Sciatic nerve (tissue), 2 donors: ENCODE measurements around the gene TSC2. TPM values are rescaled to one million over a fixed set of nuclear protein-coding genes. Genes with fewer than 3 reads are reported as not detected.

Experiments
- ATAC-seq: fragments of 200-7000 bp; cut with Tn5 transposase; one replicate; pipeline ENCODE4 v1.9.1; 2020; ENCODE audit warnings: mild to moderate bottlenecking, moderate library complexity
- DNase-seq: peaks from one replicate; pipeline ENCODE4 v3.0.0-alpha.2; 2020; ENCODE audit warnings: low spot score
- intact Hi-C: fragments of 100-400 bp; cut with DNase I; formaldehyde crosslinking; loops from one replicate; pipeline ENCODE4 v1.14.2; 2022
- total RNA-seq: library from RNA; stranded (reverse); fragmentation: NEBNext Ultra II Directional; extraction: Animal tissue kit (Norgen Biotek cat#: 25700); gene quantifications from one replicate; pipeline ENCODE4 v1.2.1, GENCODE V29; 2021
- donor health status: DM: no; HTN: no; CAD: no.
- donor health status: DM: no; HTN: no; CAD: no.

Gene TSC2
- total RNA-seq, 1 donor from 2014 or later: 156 TPM

GRCh38 chr16:2038382-2039231 lies 9.2 kb upstream of the TSC2 start:
- ATAC-seq: peak; percentile 46
- intact Hi-C loops: no loop called here
- DNase-seq: no peak

GRCh38 chr16:2039274-2040031 lies 8.3 kb upstream of the TSC2 start:
- DNase-seq (no peak), ATAC-seq (peak; percentile 77)
- intact Hi-C loops: no loop called here

- no peak for DNase-seq
- intact Hi-C loops: no loop called here
- no peak for ATAC-seq
These were observed 7.6 kb upstream of the TSC2 start for GRCh38 chr16:2040041-2040786.

GRCh38 chr16:2040787-2041522 lies 6.8 kb upstream of the TSC2 start:
- ATAC-seq (peak; percentile 40), DNase-seq (no peak)
- intact Hi-C loops: no loop called here

- no peak for DNase-seq
- ATAC-seq: no peak
- intact Hi-C loops: no loop called here
These were observed 5.4 kb upstream of the TSC2 start for GRCh38 chr16:2042171-2042985.

- no peak for ATAC-seq
- intact Hi-C loops: no loop called here
- DNase-seq: no peak
These were observed 4.7 kb upstream of the TSC2 start for GRCh38 chr16:2042986-2043666.

GRCh38 chr16:2043667-2044451 lies 3.9 kb upstream of the TSC2 start:
- ATAC-seq (no peak), DNase-seq (no peak)
- intact Hi-C loops: no loop called here

- intact Hi-C loops: no loop called here
- no peak for ATAC-seq
- no peak for DNase-seq
These were observed 3.2 kb upstream of the TSC2 start for GRCh38 chr16:2044541-2044940.

GRCh38 chr16:2045965-2046892 lies 1.6 kb upstream of the TSC2 start:
- DNase-seq (no peak), ATAC-seq (no peak)
- intact Hi-C loops: no loop called here

- intact Hi-C loops: no loop called here
- DNase-seq (no peak), ATAC-seq (no peak)
These were observed 874 bp upstream of the TSC2 start for GRCh38 chr16:2046893-2047329.

- DNase-seq: no peak
- ATAC-seq: peak; percentile 1
- intact Hi-C loops: no loop called here
These were observed 345 bp downstream of the TSC2 start for GRCh38 chr16:2048116-2048543.

- DNase-seq (no peak), ATAC-seq (no peak)
- intact Hi-C loops: no loop called here
These were observed 5.4 kb downstream of the TSC2 start for GRCh38 chr16:2053211-2053610.

GRCh38 chr16:2053897-2054296 lies 6.1 kb downstream of the TSC2 start:
- DNase-seq (no peak), ATAC-seq (no peak)
- intact Hi-C loops: no loop called here

GRCh38 chr16:2054543-2055245 lies 6.9 kb downstream of the TSC2 start:
- no peak for DNase-seq
- ATAC-seq: no peak
- intact Hi-C loops: no loop called here

- intact Hi-C loops: no loop called here
- ATAC-seq (peak; percentile 51), DNase-seq (no peak)
These were observed 8.3 kb downstream of the TSC2 start for GRCh38 chr16:2056077-2056476.
